GM21528 (cell line): ENCODE data around the gene LGR6.
"Not testable (repeated sequence)": the region's sequence is repeated elsewhere in the genome, so short reads cannot be mapped to it uniquely, and the experiment has no call there.

Experiments
- ATAC-seq: cut with Tn5 transposase; IDR thresholded peaks from one replicate; pipeline ENCODE4 v1.9.1; 2021; ENCODE audit warnings: mild to moderate bottlenecking, moderate library complexity; ENCODE audit not compliant: unreplicated experiment, low FRiP score

The LGR6 gene

GRCh38 chr1:202172015-202172355 lies 21.6 kb upstream of the LGR6 start:
- ATAC-seq: no peak

DNA sequence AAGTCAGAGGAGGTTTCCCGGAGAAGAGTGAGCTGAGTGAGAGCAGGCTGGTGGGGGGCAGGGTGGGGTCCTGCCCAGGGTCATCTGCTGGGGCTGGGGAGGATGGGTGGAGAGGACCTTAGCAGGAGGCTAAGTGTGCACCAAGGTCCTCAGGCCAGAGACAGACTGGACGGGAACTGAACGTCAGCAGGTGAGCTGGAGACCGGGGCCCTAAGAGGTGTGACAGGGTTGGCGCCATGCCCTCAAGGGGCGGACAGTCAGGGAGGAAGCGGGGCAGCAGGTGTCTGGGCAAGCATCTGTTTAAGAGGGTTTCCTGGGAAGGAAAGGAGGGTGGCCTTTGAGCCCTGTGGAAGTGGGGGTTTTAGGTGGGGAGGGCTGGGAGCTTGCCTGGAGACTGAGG lies 19.6 kb upstream of the LGR6 start:
- no peak for ATAC-seq

DNA sequence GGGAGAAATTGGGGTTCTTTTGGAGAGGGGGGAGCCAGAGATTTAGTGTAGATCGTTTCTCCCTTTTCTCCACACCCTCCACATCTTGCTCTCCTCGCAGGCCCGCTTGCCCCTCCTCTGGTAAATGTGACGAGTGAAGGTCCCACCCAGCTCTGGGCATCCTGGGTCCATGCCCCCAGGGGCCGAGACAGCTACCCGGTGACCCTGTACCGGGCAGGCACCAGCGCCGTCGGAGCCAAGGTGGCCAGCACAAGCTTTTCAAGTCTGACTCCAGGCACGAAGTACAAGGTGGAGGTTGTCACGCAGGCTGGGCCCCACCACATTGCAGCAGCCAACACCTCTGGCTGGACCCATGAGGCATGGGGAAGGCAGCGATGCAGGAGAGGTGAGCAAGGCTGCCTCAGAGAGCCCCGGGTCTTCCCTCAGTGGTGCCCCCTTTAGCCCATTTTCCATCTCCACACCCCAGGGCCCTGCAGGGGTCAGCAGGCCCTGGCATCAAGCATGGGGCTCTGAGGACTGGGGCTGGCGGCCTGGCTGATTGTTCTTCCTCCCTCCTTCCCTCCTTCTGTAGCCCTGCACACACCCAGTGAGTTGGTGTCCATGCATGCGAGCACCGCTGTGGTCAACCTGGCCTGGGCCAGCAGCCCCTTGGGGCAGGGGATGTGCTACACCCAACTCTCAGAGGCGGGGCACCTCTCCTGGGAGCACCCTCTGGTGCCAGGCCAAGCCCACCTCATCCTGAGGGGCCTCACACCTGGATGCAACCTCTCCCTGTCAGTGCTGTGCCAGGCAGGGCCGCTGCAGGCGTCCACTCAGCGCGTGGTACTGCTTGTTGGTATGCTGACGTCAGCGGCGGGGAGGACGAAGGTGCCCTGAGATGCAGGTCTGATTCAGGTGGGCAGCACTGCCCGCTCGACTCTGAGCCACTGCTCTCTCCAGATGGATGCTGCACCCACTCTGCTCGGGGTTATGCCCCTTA lies 16.4 kb upstream of the LGR6 start:
- ATAC-seq: no peak

GRCh38 chr1:202179828-202180750 lies 13.5 kb upstream of the LGR6 start:
- no peak for ATAC-seq

GRCh38 chr1:202180751-202181139 lies 12.9 kb upstream of the LGR6 start:
- not testable (repeated sequence) for ATAC-seq

GRCh38 chr1:202181586-202181985 lies 12.0 kb upstream of the LGR6 start:
- no peak for ATAC-seq

DNA sequence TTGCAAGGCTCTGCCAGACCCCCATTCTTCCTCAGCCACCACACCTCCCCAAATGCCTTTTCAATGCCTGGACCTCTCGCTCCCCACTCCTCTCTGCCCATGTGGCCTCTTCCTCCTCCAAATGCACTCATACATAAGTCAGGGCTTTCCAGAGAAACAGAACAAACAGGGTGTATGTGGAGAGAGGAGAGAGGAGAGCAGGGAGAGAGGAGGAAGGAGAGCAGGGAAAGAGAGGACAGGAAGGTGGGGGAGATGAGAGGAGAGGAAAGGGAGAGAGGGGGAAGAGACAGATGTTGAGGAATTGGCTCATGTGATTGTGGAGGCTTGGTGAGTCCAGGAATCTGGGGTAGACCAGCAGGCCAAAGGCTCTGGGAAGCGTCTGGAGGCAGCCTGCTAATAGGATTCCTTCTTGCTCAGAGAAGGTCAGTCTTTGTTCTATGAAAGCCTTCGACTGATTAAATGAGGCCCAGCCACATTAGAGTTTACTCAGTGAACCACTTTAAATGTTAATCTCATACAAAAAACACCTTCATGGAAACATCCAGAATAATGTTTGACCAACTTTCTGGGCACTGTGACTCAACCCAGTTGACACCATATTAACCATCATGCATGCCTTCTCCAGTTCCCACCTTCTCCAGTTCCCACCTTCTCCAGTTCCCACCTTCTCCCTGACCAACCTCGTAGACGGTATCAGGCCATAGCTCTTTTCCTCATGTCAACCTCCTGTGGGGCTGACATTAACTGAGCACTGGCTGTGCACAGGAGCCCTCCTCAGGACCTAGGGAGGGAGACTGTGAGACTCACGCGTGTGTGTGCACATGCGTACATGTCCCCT lies 11.3 kb upstream of the LGR6 start:
- ATAC-seq: no peak

- ATAC-seq: no peak
Observed at GRCh38 chr1:202184750-202185460, 8.7 kb upstream of the LGR6 start.

GRCh38 chr1:202186327-202186726 lies 7.3 kb upstream of the LGR6 start:
- ATAC-seq: no peak

- no peak for ATAC-seq
Observed at GRCh38 chr1:202187041-202187671, 6.4 kb upstream of the LGR6 start.

DNA sequence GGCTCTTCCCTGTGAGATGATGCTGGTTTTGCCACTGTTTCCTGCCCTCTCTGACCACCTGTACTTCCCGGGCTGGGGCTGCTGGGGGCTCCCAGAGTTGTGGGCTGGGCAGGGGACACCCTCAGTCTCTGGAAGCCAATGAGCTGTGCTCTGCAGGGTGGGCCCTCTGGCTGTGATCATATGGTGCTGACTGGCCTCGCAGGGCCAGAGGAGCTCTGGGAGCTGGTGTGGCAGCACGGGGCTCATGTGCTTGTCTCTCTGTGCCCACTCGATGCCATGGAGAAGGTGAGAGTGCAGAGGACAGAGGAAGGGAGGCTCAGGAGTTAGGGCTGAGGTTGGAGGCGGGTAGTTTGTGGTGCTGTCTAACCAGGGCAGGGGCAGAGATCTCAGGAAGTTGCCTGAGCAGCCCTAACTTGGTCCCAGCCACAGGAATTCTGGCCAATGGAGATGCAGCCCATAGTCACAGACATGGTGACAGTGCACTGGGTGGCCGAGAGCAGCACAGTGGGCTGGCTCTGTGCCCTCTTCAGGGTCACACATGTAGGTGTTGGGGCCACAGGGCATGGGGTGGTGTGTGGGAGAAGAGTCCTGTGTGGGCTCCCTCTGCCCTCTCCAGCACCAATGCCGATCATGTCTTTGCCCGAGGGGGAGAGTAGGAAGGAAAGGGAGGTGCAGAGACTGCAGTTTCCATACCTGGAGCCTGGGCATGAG lies 5.7 kb upstream of the LGR6 start:
- no peak for ATAC-seq

DNA sequence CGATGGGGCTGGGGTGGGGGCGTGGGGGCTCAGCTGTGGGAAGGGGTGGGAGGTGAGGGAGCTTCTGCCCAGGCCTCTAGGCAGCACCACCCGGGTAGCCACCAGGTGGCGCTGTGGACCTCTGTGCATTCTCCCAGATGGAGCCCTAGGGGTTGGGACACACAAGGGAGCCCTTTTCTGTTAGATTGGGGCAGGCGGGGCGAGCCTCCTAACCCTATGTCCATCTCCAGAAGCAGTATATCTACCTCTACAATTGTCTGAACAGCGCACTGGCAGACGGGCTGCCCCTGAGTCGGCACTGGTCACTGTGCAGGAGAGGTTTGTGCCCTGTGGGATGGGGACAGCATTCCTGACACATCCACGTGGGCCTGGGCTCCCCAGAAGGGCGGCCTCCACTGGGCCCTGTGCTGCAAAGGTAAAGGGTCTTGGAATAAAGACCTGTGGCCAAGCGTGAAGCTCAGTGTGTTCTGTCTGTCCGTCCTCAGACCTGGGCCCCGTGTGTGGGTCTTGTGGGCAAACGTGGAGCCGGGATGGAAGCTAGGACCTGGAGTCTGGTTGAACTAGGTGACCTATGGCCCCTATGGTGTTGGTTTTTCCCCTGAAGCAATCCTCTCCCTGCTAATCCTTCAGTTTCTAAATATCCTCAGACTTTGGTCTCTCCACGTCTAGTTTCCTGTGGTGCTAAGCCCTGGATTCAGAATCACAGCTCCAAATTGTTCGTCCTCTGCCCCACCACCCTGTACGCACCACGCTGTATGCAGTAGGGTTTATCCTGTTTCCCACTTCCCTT lies 4.4 kb upstream of the LGR6 start:
- ATAC-seq: no peak

DNA sequence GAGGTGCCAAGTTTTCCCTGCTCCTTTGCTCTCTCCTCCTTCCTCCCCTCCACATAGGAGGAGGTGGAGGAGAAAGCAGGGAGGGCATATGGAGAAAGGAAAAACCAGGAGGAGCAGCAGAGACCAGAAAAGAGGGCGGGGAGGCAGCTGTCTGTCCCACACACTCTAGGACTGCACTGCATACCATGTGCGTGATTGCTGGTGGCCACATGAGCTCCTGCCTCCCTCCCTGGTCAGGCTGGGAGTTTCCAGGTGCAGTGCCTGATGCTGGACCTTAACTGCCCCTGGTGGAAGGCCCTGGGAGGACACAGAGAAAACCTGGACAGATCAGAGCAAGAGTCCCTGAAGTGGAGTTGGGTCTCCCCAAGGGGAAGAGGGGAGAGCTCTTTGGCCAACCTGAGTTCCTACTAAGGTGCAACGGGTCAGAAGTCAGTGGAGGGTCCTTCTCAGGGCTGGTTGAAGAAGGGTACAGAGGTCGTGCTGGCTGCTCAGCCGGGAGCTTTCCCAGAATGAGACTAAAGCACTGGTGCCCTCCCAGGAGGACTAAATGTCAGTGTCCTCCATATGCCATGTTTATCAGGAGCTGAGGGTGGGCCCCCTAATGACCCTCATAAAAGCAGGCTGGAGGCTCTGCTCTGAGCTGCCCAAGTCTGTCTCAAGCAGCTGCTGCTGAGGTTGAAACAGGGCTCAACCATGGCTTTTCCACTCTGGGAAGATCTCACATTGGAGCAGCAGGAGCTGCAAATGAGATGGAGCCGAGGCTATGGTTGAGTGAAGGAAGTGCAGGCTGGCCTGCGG lies 3.5 kb upstream of the LGR6 start:
- no peak for ATAC-seq

DNA sequence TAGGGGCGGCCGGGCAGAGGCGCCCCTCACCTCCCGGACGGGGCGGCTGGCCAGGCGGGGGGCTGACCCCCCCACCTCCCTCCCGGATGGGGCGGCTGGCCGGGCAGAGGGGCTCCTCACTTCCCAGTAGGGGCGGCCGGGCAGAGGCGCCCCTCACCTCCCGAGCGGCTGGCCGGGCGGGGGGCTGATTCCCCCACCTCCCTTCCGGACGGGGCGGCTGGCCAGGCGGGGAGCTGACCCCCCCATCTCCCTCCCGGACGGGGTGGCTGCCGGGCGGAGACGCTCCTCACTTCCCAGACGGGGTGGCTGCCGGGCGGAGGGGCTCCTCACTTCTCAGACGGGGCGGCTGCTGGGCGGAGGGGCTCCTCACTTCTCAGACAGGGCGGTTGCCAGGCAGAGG lies 2.2 kb upstream of the LGR6 start:
- not testable (repeated sequence) for ATAC-seq

DNA sequence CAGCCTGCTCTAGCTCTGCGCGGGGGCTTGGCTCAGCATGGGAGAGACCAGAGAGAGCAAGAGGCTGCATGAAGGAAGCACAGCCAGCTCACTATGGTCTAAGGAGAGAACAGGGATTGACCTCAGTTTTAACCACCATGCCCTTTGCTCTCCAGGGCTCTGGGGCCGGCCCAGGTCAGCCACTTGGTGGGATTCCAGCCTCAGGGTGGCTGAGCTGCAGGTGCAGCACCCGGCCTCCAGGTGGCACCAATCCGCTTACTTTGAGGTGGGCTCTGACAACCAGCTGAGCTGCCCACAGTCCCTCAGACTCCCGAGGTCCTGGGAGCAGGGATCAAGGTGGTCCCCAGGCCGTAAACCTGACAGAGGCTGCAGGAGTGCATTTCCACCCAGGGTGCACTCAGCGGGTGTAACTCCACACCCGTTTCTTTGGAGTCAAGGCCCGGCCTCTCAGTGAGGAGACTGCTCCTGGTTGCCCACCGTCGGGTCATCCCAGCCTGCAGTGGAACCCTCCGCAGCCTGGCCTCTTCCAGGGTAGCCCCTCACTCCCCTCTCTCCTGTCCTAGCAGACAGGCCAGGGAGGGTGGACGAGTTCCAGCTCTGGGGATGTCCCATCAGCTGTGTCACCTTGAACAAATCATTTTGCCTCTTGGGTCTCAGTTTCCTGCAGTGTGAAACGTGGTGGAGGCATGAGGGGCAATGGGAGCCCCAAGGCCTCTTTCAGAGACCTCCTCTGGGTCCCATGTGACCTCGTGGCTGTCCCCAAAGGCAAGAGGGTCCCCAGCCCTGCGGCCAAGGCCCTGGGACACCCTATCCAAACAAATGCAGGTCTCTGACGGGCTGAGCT lies 607 bp upstream of the LGR6 start:
- no peak for ATAC-seq

- no peak for ATAC-seq
Observed at GRCh38 chr1:202194328-202194648, 689 bp downstream of the LGR6 start.
